PC-3 (cell line): ENCODE data around the gene SLC44A3.

Experiments used
- CTCF ChIP-seq: fragments of 300-600 bp; sonication (generic); conservative IDR thresholded peaks from 2 replicates; pipeline ENCODE4 v1.5.1; 2017; ENCODE audit warnings: antibody characterized with exemption, low read depth, mild to moderate bottlenecking, low read length
- EZH2phosphoT487 ChIP-seq: fragments of 300-600 bp; sonication (generic); IDR thresholded peaks from 2 replicates; pipeline ENCODE4 v1.6.1; 2018; ENCODE audit warnings: mild to moderate bottlenecking, antibody characterized with exemption, low read length, borderline replicate concordance

DNA sequence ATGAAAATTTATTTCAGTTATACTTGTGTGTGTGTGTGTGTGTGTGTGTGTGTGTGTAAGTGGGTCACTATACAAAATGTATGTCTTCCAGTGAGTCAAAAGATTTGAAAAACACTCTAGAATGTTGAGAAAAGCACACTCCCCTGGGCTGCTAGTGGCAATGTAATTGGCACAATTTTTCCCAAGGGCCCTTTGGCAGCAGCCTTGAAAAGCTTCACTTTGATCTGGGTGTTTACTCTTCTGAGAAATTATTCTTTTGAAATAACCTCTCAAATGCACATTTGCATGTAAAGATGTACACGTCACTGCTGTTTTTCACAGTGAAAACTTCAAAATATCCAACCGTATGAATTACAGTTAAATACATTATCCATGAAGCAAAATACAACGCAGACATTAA, 22.1 kb upstream of the SLC44A3 start:
- no peak for TF ChIP-seq CTCF
- no peak for TF ChIP-seq EZH2phosphoT487
